K562 (cell line): ENCODE results near the gene ZNF296. TPM values are rescaled to one million over a fixed set of nuclear protein-coding genes. Genes with fewer than 3 reads are reported as not detected.

ENCODE experiments used
- ARID2 ChIP-seq: fragments of 450-650 bp; IDR thresholded peaks from 2 replicates; pipeline ENCODE4 v1.6.1; 2017; ENCODE audit warnings: antibody characterized with exemption, mild to moderate bottlenecking
- GABPB1 ChIP-seq: sonication (generic); formaldehyde crosslinking; IDR thresholded peaks from 2 replicates; pipeline ENCODE4 v1.8.0; 2022; ENCODE audit warnings: mild to moderate bottlenecking, missing genetic modification reagents
- ILK ChIP-seq: fragments of 450-650 bp; IDR thresholded peaks from 2 replicates; pipeline ENCODE4 v1.6.1; 2016; ENCODE audit warnings: missing genetic modification characterization, low read depth, mild to moderate bottlenecking, missing compliant biosample characterization, moderate library complexity, borderline replicate concordance
- PCBP1 ChIP-seq: fragments of 200-400 bp; formaldehyde crosslinking; IDR thresholded peaks from 2 replicates; pipeline ENCODE4 v1.6.1; 2018; ENCODE audit warnings: mild to moderate bottlenecking, low read depth, low read length; ENCODE audit not compliant: poor library complexity, severe bottlenecking
- TSHZ1 ChIP-seq: fragments of 250-450 bp; sonication (Bioruptor Pico); IDR thresholded peaks from 2 replicates; pipeline ENCODE4 v1.4.0; 2020; ENCODE audit warnings: mild to moderate bottlenecking, moderate library complexity
- ZBTB7A ChIP-seq: IDR thresholded peaks from 2 replicates; pipeline ENCODE4 v1.6.1; 2011; ENCODE audit warnings: low read depth, mild to moderate bottlenecking, low read length, moderate library complexity, borderline replicate concordance; ENCODE audit not compliant: control insufficient read depth
- ZNF561 ChIP-seq: fragments of 450-650 bp; formaldehyde crosslinking; conservative IDR thresholded peaks from 2 replicates; pipeline ENCODE4 v1.4.0; 2020; ENCODE audit warnings: mild to moderate bottlenecking, moderate library complexity
- polyA plus RNA-seq, 8 experiments: library from polyadenylated mRNA; depleted of rRNA in 4 of 8; stranded (reverse) in 5 of 8; unstranded in 3 of 8; fragments of >200 nt; fragmentation: Nextera tagmentation in 2 of 8; fragmentation: Illumina TruSeq in 1 of 8; extraction: Ambion mirVana in 2 of 8; extraction: Trizol in 1 of 8; gene quantifications; 2 replicates each; pipeline versions ENCODE4 v1.2.1 to v1.2.3, GENCODE V29; 2011 to 2014; ENCODE audit warnings: inconsistent platforms in 1 of 8, missing spikeins in 1 of 8
- total RNA-seq, 7 experiments: library from RNA; depleted of rRNA in 6 of 7; stranded (reverse); fragments of >200 nt in 6 of 7; fragmentation: Illumina TruSeq in 2 of 7; extraction: Trizol in 2 of 7; gene quantifications; 2 replicates each; pipeline versions ENCODE4 v1.2.1 to v1.2.3, GENCODE V29; 2011 to 2021; ENCODE audit warnings: low replicate concordance in 1 of 7
- TF ChIP-seq, protein P1 (sequence below), 2 experiments: fragments of 450-650 bp in 1 of 2; sonication (generic) in 1 of 2; formaldehyde crosslinking in 1 of 2; IDR thresholded peaks; 2 replicates each; pipeline versions ENCODE4 v1.7.1 to v1.9.0; 2016 to 2022; ENCODE audit warnings: inconsistent platforms in 1 of 2, mild to moderate bottlenecking in 1 of 2, missing genetic modification reagents in 1 of 2
- TF ChIP-seq, protein P2 (sequence below): fragments of 250-450 bp; sonication (Bioruptor Pico); IDR thresholded peaks from 2 replicates; pipeline ENCODE4 v1.5.0; 2020; ENCODE audit warnings: mild to moderate bottlenecking, borderline replicate concordance

Gene ZNF296
- total and polyA plus RNA-seq, 9 of the 15 experiments (the other 6 are each of a cell fraction or from before 2014, with no cell fraction given): 0.03 to 8.8 (median 0.47) TPM; not detected in 1

DNA sequence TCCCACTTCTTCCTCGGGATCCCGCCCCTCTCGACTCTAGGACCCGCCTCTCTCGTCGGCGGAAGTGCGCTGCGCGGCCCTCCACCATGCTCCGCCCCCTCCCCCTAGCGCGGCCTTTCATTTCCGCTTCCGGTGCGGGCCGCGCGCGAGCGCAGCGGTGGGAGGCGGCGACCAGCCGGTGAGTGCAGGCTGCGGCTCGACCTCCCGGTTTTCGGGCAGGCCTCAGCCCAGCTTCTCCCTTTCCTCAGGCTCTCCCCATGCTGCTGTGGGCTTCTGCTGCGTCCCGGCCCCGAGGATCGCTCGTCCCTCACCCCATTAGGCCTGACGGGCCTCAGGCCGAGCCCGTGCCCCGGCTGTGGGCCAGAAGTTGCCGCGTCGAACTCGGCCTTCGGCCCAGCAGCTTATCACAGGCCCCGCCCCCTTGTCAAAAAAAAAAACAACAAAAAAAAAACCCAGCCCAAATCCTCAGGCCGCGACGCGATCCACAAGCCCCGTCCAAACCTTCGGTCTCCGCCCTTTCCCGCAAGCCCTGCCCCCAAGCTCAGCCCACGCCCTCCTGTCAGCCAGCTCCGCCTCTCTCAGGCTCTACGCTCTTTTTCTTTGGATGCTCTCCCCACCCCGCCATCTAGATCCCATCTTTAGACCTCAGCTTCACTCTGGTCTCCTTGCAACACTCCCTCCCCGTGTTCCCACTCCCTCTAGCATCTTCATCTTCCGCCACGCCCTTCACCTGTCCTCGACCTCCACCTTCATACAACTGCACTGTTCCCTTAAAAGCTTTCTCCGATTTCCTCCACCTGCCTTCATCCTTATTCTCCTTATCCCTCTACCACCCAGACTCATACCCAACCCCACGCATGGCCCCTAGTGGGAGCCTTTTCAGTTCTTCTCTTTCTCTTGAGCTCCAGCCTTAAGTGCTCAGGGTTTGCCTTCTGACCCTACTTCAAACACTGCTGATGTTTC is 37.1 kb downstream of the ZNF296 start, which contains the start of gene CLASRP (continued):
- TF ChIP-seq, protein P1, sequence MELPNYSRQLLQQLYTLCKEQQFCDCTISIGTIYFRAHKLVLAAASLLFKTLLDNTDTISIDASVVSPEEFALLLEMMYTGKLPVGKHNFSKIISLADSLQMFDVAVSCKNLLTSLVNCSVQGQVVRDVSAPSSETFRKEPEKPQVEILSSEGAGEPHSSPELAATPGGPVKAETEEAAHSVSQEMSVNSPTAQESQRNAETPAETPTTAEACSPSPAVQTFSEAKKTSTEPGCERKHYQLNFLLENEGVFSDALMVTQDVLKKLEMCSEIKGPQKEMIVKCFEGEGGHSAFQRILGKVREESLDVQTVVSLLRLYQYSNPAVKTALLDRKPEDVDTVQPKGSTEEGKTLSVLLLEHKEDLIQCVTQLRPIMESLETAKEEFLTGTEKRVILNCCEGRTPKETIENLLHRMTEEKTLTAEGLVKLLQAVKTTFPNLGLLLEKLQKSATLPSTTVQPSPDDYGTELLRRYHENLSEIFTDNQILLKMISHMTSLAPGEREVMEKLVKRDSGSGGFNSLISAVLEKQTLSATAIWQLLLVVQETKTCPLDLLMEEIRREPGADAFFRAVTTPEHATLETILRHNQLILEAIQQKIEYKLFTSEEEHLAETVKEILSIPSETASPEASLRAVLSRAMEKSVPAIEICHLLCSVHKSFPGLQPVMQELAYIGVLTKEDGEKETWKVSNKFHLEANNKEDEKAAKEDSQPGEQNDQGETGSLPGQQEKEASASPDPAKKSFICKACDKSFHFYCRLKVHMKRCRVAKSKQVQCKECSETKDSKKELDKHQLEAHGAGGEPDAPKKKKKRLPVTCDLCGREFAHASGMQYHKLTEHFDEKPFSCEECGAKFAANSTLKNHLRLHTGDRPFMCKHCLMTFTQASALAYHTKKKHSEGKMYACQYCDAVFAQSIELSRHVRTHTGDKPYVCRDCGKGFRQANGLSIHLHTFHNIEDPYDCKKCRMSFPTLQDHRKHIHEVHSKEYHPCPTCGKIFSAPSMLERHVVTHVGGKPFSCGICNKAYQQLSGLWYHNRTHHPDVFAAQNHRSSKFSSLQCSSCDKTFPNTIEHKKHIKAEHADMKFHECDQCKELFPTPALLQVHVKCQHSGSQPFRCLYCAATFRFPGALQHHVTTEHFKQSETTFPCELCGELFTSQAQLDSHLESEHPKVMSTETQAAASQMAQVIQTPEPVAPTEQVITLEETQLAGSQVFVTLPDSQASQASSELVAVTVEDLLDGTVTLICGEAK (IDR thresholded peaks at IDR 0.05): peak; percentile 98
- TF ChIP-seq, protein P1 (CRISPR knock-in tag; IDR thresholded peaks at IDR 0.05): no peak
- TF ChIP-seq GABPB1 (peak; percentile 96), PCBP1 (peak; percentile 70), TSHZ1 (CRISPR knock-in tag) (no peak), ZNF561 (CRISPR knock-in tag) (no peak), ILK (tag) (no peak), ZBTB7A (0 out of 2 replicates have a peak, but pooled peaks have one; percentile 17), ARID2 (no peak)
- TF ChIP-seq, protein P2, sequence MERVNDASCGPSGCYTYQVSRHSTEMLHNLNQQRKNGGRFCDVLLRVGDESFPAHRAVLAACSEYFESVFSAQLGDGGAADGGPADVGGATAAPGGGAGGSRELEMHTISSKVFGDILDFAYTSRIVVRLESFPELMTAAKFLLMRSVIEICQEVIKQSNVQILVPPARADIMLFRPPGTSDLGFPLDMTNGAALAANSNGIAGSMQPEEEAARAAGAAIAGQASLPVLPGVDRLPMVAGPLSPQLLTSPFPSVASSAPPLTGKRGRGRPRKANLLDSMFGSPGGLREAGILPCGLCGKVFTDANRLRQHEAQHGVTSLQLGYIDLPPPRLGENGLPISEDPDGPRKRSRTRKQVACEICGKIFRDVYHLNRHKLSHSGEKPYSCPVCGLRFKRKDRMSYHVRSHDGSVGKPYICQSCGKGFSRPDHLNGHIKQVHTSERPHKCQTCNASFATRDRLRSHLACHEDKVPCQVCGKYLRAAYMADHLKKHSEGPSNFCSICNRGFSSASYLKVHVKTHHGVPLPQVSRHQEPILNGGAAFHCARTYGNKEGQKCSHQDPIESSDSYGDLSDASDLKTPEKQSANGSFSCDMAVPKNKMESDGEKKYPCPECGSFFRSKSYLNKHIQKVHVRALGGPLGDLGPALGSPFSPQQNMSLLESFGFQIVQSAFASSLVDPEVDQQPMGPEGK (CRISPR knock-in tag): peak; percentile 27; the same call in 1 of the 2 replicates
